Suprapubic skin (tissue), 3 donors: ENCODE measurements around the gene FRMPD4.

Experiments used
- EP300 ChIP-seq: sonication (generic); formaldehyde crosslinking; IDR thresholded peaks from one replicate; pipeline ENCODE4 v1.6.1; 2017; ENCODE audit warnings: antibody characterized with exemption
- TF ChIP-seq, protein P1 (sequence below), 2 donors: fragments of 200-600 bp in 1 of 2; fragments of 450-650 bp in 1 of 2; sonication (generic) in 1 of 2; IDR thresholded peaks; one replicate each; pipeline ENCODE4 v1.5.1; 2016 to 2019; ENCODE audit warnings: antibody characterized with exemption in 2 of 2, mild to moderate bottlenecking in 1 of 2, moderate library complexity in 1 of 2

DNA sequence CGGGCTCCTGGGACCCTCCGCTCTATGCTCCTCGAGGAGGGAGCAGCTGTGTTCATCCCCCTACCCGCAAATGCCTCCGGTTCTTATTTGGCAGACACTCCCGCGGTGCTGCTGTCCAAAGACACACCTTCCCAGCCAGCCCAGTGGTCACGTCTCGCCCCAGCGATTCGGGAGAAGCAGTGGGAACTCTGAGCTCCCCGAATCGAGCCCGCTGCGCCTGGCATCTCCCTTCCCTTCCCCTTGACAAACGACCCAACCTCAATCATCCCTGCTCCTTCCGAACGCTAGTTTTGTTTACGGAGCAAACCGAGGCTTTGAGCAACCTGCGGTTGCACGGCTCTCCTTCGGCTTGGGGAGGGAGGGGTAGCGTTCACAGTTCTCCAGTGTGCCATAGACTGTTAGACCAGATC, 317 bp upstream of the FRMPD4 start:
- TF ChIP-seq, protein P1, sequence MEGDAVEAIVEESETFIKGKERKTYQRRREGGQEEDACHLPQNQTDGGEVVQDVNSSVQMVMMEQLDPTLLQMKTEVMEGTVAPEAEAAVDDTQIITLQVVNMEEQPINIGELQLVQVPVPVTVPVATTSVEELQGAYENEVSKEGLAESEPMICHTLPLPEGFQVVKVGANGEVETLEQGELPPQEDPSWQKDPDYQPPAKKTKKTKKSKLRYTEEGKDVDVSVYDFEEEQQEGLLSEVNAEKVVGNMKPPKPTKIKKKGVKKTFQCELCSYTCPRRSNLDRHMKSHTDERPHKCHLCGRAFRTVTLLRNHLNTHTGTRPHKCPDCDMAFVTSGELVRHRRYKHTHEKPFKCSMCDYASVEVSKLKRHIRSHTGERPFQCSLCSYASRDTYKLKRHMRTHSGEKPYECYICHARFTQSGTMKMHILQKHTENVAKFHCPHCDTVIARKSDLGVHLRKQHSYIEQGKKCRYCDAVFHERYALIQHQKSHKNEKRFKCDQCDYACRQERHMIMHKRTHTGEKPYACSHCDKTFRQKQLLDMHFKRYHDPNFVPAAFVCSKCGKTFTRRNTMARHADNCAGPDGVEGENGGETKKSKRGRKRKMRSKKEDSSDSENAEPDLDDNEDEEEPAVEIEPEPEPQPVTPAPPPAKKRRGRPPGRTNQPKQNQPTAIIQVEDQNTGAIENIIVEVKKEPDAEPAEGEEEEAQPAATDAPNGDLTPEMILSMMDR (IDR thresholded peaks at IDR 0.05): no peak
- TF ChIP-seq EP300: no peak
